Melanocyte of skin (primary cell): ENCODE measurements around the gene PLAC1. TPM values are rescaled to one million over a fixed set of nuclear protein-coding genes. Genes with fewer than 3 reads are reported as not detected.

Source experiments
- small RNA-seq, 2 donors: library from RNA; depleted of rRNA; stranded (forward); fragments of <200 nt; gene quantifications; one replicate each; pipeline ENCODE3, GENCODE V24; 2012
- total RNA-seq, 2 donors: library from RNA; depleted of rRNA; stranded (reverse); fragments of >200 nt; gene quantifications; 2 replicates each; pipeline ENCODE4 v1.2.3, GENCODE V29; 2012

PLAC1 gene
- under 1 TPM in 1 of 2 donors, not detected in 1; 0.33 TPM for total RNA-seq

GRCh38 chrX:134658002-134658759 is at the start of gene PLAC1:
TSS of gene PLAC1 (minus strand) at chrX:134658471. CDS start at chrX:134566682, 91,789 bp downstream.

Small RNA genes lying within 50 kb of the gene (small RNA-seq; reads per million reads assigned to genes)
- gene AC004383.1 (0 reads per million in 2 donors), gene MIR450A1 (19.2 to 32.1 reads per million in 2 donors), gene MIR450A2 (13.8 to 17.1 reads per million in 2 donors), gene MIR450B (1.4 to 4.8 reads per million in 2 donors), gene MIR503 (380 to 1,070 reads per million in 2 donors), gene MIR542 (14.5 to 28.3 reads per million in 2 donors)

Other genes starting within 250 kb of the PLAC1 start
- gene HPRT1, start 198.3 kb downstream of the PLAC1 start, total RNA-seq: 10 to 100 TPM in 1 of 2 donors, 1 to 10 TPM in 1; 4.5 to 13.7 TPM
- gene PABIR2, start 138.7 kb upstream of the PLAC1 start, total RNA-seq: 10 to 100 TPM in 1 of 2 donors, 1 to 10 TPM in 1; 7.9 to 12.7 TPM